ENCODE results near the gene MGMT. TPM values are rescaled to one million over a fixed set of nuclear protein-coding genes. Genes with fewer than 3 reads are reported as not detected.

MGMT gene
- total RNA-seq, 1 donor from 2014 or later = 13.6 TPM

GRCh38 chr10:129645487-129645886 lies 178.4 kb downstream of the MGMT start:
- Mint-ChIP-seq H3K36me3 (ENCODE audit: insufficient read depth) (peaks cover 2% of the 10 kb centered on the region), H3K27me3 (peaks cover 5% of the 10 kb centered on the region), H3K27ac (no peak overlapping the region), H3K4me1 (ENCODE audit: low read depth) (peaks cover 6% of the 10 kb centered on the region), H3K4me3 (ENCODE audit: low read depth) (no peak overlapping the region), H3K9me3 (ENCODE audit: low read depth) (no peaks in the 10 kb centered on the region)
- TF ChIP-seq CTCF (IDR thresholded peaks at IDR 0.05; ENCODE audit: unreplicated experiment) = no peak
- no peak for DNase-seq (ENCODE audit: low spot score, unreplicated experiment)

GRCh38 chr10:129646973-129647372 lies 179.9 kb downstream of the MGMT start:
- H3K36me3 Mint-ChIP-seq (ENCODE audit: insufficient read depth) = peaks cover 2% of the 10 kb centered on the region
- no peaks in the 10 kb centered on the region for H3K9me3 Mint-ChIP-seq (ENCODE audit: low read depth)
- H3K4me1 Mint-ChIP-seq (ENCODE audit: low read depth) = peaks cover 6% of the 10 kb centered on the region
- no peak for DNase-seq (ENCODE audit: low spot score, unreplicated experiment)
- no peak for TF ChIP-seq CTCF (IDR thresholded peaks at IDR 0.05; ENCODE audit: unreplicated experiment)
- H3K27me3 Mint-ChIP-seq = peaks cover 5% of the 10 kb centered on the region
- no peak overlapping the region for H3K27ac Mint-ChIP-seq
- H3K4me3 Mint-ChIP-seq (ENCODE audit: low read depth) = no peak overlapping the region

- Mint-ChIP-seq H3K27ac (no peak overlapping the region), H3K4me1 (ENCODE audit: low read depth) (peaks cover 6% of the 10 kb centered on the region), H3K27me3 (peaks cover 5% of the 10 kb centered on the region), H3K4me3 (ENCODE audit: low read depth) (no peak overlapping the region), H3K36me3 (ENCODE audit: insufficient read depth) (peaks cover 2% of the 10 kb centered on the region), H3K9me3 (ENCODE audit: low read depth) (no peaks in the 10 kb centered on the region)
- no peak for TF ChIP-seq CTCF (IDR thresholded peaks at IDR 0.05; ENCODE audit: unreplicated experiment)
- no peak for DNase-seq (ENCODE audit: low spot score, unreplicated experiment)
Observed at GRCh38 chr10:129647590-129647989, 180.5 kb downstream of the MGMT start.

GRCh38 chr10:129648856-129649255 lies 181.8 kb downstream of the MGMT start:
- H3K9me3 Mint-ChIP-seq (ENCODE audit: low read depth) = no peaks in the 10 kb centered on the region
- peaks cover 3% of the 10 kb centered on the region for H3K27me3 Mint-ChIP-seq
- no peak for DNase-seq (ENCODE audit: low spot score, unreplicated experiment)
- no peak for TF ChIP-seq CTCF (IDR thresholded peaks at IDR 0.05; ENCODE audit: unreplicated experiment)
- no peaks in the 10 kb centered on the region for H3K4me1 Mint-ChIP-seq (ENCODE audit: low read depth)
- peaks cover under 1% of the 10 kb centered on the region for H3K36me3 Mint-ChIP-seq (ENCODE audit: insufficient read depth)
- H3K4me3 Mint-ChIP-seq (ENCODE audit: low read depth) = no peak overlapping the region
- no peak overlapping the region for H3K27ac Mint-ChIP-seq

- no peaks in the 10 kb centered on the region for H3K9me3 Mint-ChIP-seq (ENCODE audit: low read depth)
- H3K27ac Mint-ChIP-seq = no peak overlapping the region
- H3K4me3 Mint-ChIP-seq (ENCODE audit: low read depth) = no peak overlapping the region
- H3K36me3 Mint-ChIP-seq (ENCODE audit: insufficient read depth) = no peaks in the 10 kb centered on the region
- H3K4me1 Mint-ChIP-seq (ENCODE audit: low read depth) = no peaks in the 10 kb centered on the region
- DNase-seq (ENCODE audit: low spot score, unreplicated experiment) = no peak
- TF ChIP-seq CTCF (IDR thresholded peaks at IDR 0.05; ENCODE audit: unreplicated experiment) = no peak
- H3K27me3 Mint-ChIP-seq = peaks cover 20% of the 10 kb centered on the region
Observed at GRCh38 chr10:129652021-129652420, 185.0 kb downstream of the MGMT start.

All from progenitor cell of endocrine pancreas (in vitro differentiated cells).